Measurements from ENCODE around the gene NUDT1.

NUDT1 gene

GRCh38 chr7:2212906-2213305, 29.1 kb upstream of the NUDT1 start:
- ChIA-PET POLR2A (no interaction called here), CTCF (no interaction called here)
- no peak overlapping the region for H3K27ac ChIP-seq (ENCODE audit: extremely low read depth, low read depth, low read length)
- TF ChIP-seq ZNF341 (tag by site-specific recombination; IDR thresholded peaks at IDR 0.05; ENCODE audit: low read depth) (no peak), ZNF362 (tag by site-specific recombination; IDR thresholded peaks at IDR 0.05) (no peak), GLIS1 (tag by site-specific recombination; IDR thresholded peaks at IDR 0.05) (no peak), ZNF132 (tag by site-specific recombination; IDR thresholded peaks at IDR 0.05; ENCODE audit: borderline replicate concordance) (no peak), ZBTB49 (tag by site-specific recombination; IDR thresholded peaks at IDR 0.05; ENCODE audit: low read depth) (no peak), CTCF (tag by site-specific recombination; IDR thresholded peaks at IDR 0.05) (no peak), ZNF571 (tag by site-specific recombination; IDR thresholded peaks at IDR 0.05) (no peak), ZNF707 (tag by site-specific recombination; IDR thresholded peaks at IDR 0.05) (no peak), ZBTB6 (tag by site-specific recombination; IDR thresholded peaks at IDR 0.05) (no peak), ZNF747 (tag by site-specific recombination; IDR thresholded peaks at IDR 0.05) (no peak), GFI1B (tag by site-specific recombination; IDR thresholded peaks at IDR 0.05) (no peak), ZNF580 (tag by site-specific recombination; IDR thresholded peaks at IDR 0.05) (no peak), ZNF391 (tag by site-specific recombination; IDR thresholded peaks at IDR 0.05; ENCODE audit: borderline replicate concordance, low read depth) (no peak), PBX3 (CRISPR knock-in tag; IDR thresholded peaks at IDR 0.05) (no peak)
- H3K36me3 ChIP-seq (ENCODE audit: control insufficient read depth in 2 of 2, insufficient read depth in 1 of 2, low read length in 2 of 2), result peaks cover under 1 to 89% of the 10 kb centered on the region in 2 experiments; a peak in 2 of 3 replicates
- no peak overlapping the region for H3K4me3 ChIP-seq (ENCODE audit: low read depth, low read length)
- H3K9me3 ChIP-seq (ENCODE audit: control insufficient read depth, insufficient read depth, low read depth, low read length), result no peaks in the 10 kb centered on the region
- H3K4me1 ChIP-seq (ENCODE audit: control insufficient read depth, insufficient read depth, low read length), result no peaks in the 10 kb centered on the region

- no peaks in the 10 kb centered on the region for H3K4me1 ChIP-seq (ENCODE audit: control insufficient read depth, insufficient read depth, low read length)
- ChIA-PET POLR2A (no interaction called here), CTCF (interaction anchor here (0.6 to 1.0 kb wide), 3 partner anchors 134 to 507 kb away, joined by 3 to 4 read pairs (median 4); no protein-coding TSS in a partner anchor)
- H3K27ac ChIP-seq (ENCODE audit: extremely low read depth, low read depth, low read length), result no peak overlapping the region
- H3K4me3 ChIP-seq (ENCODE audit: low read depth, low read length), result no peak overlapping the region
- peaks cover 0 to 88% of the 10 kb centered on the region in 2 experiments; a peak in 2 of 3 replicates for H3K36me3 ChIP-seq (ENCODE audit: control insufficient read depth in 2 of 2, insufficient read depth in 1 of 2, low read length in 2 of 2)
- H3K9me3 ChIP-seq (ENCODE audit: control insufficient read depth, insufficient read depth, low read depth, low read length), result no peaks in the 10 kb centered on the region
- TF ChIP-seq ZNF19 (tag by site-specific recombination; IDR thresholded peaks at IDR 0.05; ENCODE audit: low read depth), result no peak
- peak; percentile 33; the same call in 1 of the 2 replicates for TF ChIP-seq ZIC2 (tag by site-specific recombination; IDR thresholded peaks at IDR 0.05)
Measured at GRCh38 chr7:2213551-2214215, 28.3 kb upstream of the NUDT1 start.

All from HEK293 (cell line).